Mesodermal cell (in vitro differentiated cells): Measurements from ENCODE around the gene STX18.

ENCODE experiments used
- H3K27ac ChIP-seq: 2 replicates; pipeline ENCODE4 v1.7.0; 2013; ENCODE audit warnings: mild to moderate bottlenecking, low read depth, low read length, moderate library complexity; ENCODE audit not compliant: severe bottlenecking
- H3K36me3 ChIP-seq: 2 replicates; pipeline ENCODE4 v1.7.1; 2013; ENCODE audit warnings: mild to moderate bottlenecking, low read length, moderate library complexity; ENCODE audit not compliant: control insufficient read depth, insufficient read depth
- H3K4me1 ChIP-seq: one replicate; pipeline ENCODE4 v1.7.1; 2013; ENCODE audit warnings: mild to moderate bottlenecking, low read length; ENCODE audit not compliant: insufficient read depth, control insufficient read depth, poor library complexity, severe bottlenecking
- H3K4me3 ChIP-seq: 2 replicates; pipeline ENCODE4 v1.7.0; 2013; ENCODE audit warnings: low read length, control low read depth, mild to moderate bottlenecking; ENCODE audit not compliant: insufficient read depth, poor library complexity, severe bottlenecking; ENCODE audit errors: extremely low read depth
- H3K9me3 ChIP-seq: 2 replicates; pipeline ENCODE4 v1.7.1; 2013; ENCODE audit warnings: mild to moderate bottlenecking, low read length, moderate library complexity; ENCODE audit not compliant: control insufficient read depth
- WGBS, 2 experiments: methylation state at CpG; one replicate each; pipeline ENCODE4 v1.1.5; 2013; ENCODE audit warnings: missing lambda C conversion rate in 2 of 2; ENCODE audit not compliant: insufficient coverage in 2 of 2; 5-methylcytosine and 5-hydroxymethylcytosine counted together

STX18 gene

GRCh38 chr4:4398430-4398829, 143.4 kb downstream of the STX18 start:
- 60 to 78% methylated on average over 2 to 3 of the region's 4 CpGs for WGBS, 2 experiments
- Histone ChIP-seq H3K4me1 (peaks cover 13% of the 10 kb centered on the region), H3K9me3 (peaks cover 6% of the 10 kb centered on the region), H3K4me3 (no peak overlapping the region), H3K36me3 (no peaks in the 10 kb centered on the region), H3K27ac (no peak overlapping the region)

- Histone ChIP-seq H3K4me3 (no peak overlapping the region), H3K36me3 (no peaks in the 10 kb centered on the region), H3K9me3 (peaks cover 6% of the 10 kb centered on the region), H3K27ac (no peak overlapping the region), H3K4me1 (peaks cover 13% of the 10 kb centered on the region)
- 90 to 94% methylated on average over 13 of the region's 13 CpGs for WGBS, 2 experiments
These were observed 144.4 kb downstream of the STX18 start for GRCh38 chr4:4397441-4397819.

- Histone ChIP-seq H3K36me3 (no peaks in the 10 kb centered on the region), H3K9me3 (peaks cover 6% of the 10 kb centered on the region), H3K4me3 (no peak overlapping the region), H3K4me1 (peaks cover 13% of the 10 kb centered on the region), H3K27ac (no peak overlapping the region)
- WGBS, 2 experiments = 59 to 87% methylated on average over 4 to 7 of the region's 19 CpGs
These were observed 145.0 kb downstream of the STX18 start for GRCh38 chr4:4396628-4397440.

GRCh38 chr4:4395849-4396627, 145.8 kb downstream of the STX18 start:
- no peak overlapping the region for H3K27ac ChIP-seq
- peaks cover 6% of the 10 kb centered on the region for H3K9me3 ChIP-seq
- 60 to 68% methylated on average over 15 to 22 of the region's 26 CpGs for WGBS, 2 experiments
- peaks cover 13% of the 10 kb centered on the region for H3K4me1 ChIP-seq
- no peaks in the 10 kb centered on the region for H3K36me3 ChIP-seq
- H3K4me3 ChIP-seq = no peak overlapping the region

- WGBS, 2 experiments = 89 to 93% methylated on average over 7 to 9 of the region's 9 CpGs
These were observed 146.5 kb downstream of the STX18 start for GRCh38 chr4:4395371-4395770.

GRCh38 chr4:4394644-4395043, 147.2 kb downstream of the STX18 start:
- Histone ChIP-seq H3K4me1 (peaks cover 13% of the 10 kb centered on the region), H3K4me3 (no peak overlapping the region), H3K9me3 (no peaks in the 10 kb centered on the region), H3K27ac (no peak overlapping the region), H3K36me3 (no peaks in the 10 kb centered on the region)
- WGBS, 2 experiments = 84 to 85% methylated on average over 9 of the region's 9 CpGs

More at GRCh38 chr4:4395371-4395770, 146.5 kb downstream of the STX18 start:
- peaks cover 13% of the 10 kb centered on the region for H3K4me1 ChIP-seq
- no peak overlapping the region for H3K4me3 ChIP-seq
- H3K36me3 ChIP-seq = no peaks in the 10 kb centered on the region
- H3K9me3 ChIP-seq = peaks cover 6% of the 10 kb centered on the region
- no peak overlapping the region for H3K27ac ChIP-seq

GRCh38 chr4:4392501-4393183, 149.2 kb downstream of the STX18 start:
- Histone ChIP-seq H3K4me3 (no peak overlapping the region), H3K9me3 (no peaks in the 10 kb centered on the region), H3K4me1 (peaks cover 13% of the 10 kb centered on the region), H3K36me3 (no peaks in the 10 kb centered on the region), H3K27ac (no peak overlapping the region)
- 81 to 90% methylated on average over 7 to 10 of the region's 13 CpGs for WGBS, 2 experiments

- WGBS, 2 experiments = 95 to 100% methylated on average over 2 to 3 of the region's 4 CpGs
- Histone ChIP-seq H3K9me3 (no peaks in the 10 kb centered on the region), H3K36me3 (no peaks in the 10 kb centered on the region), H3K4me3 (no peak overlapping the region), H3K4me1 (peaks cover 10% of the 10 kb centered on the region), H3K27ac (no peak overlapping the region)
These were observed 150.0 kb downstream of the STX18 start for GRCh38 chr4:4391866-4392265.

GRCh38 chr4:4390515-4391240, 151.2 kb downstream of the STX18 start:
- WGBS, 2 experiments = 84 to 87% methylated on average over 8 to 9 of the region's 11 CpGs
- no peak overlapping the region for H3K27ac ChIP-seq

GRCh38 chr4:4390046-4390445, 151.8 kb downstream of the STX18 start:
- Histone ChIP-seq H3K27ac (no peak overlapping the region), H3K9me3 (no peaks in the 10 kb centered on the region), H3K4me1 (peaks cover 3% of the 10 kb centered on the region), H3K36me3 (no peaks in the 10 kb centered on the region), H3K4me3 (no peak overlapping the region)
- WGBS, 2 experiments = 67 to 73% methylated on average over 4 to 6 of the region's 7 CpGs

More at GRCh38 chr4:4390515-4391240, 151.2 kb downstream of the STX18 start:
- H3K9me3 ChIP-seq = no peaks in the 10 kb centered on the region
- no peak overlapping the region for H3K4me3 ChIP-seq
- H3K36me3 ChIP-seq = no peaks in the 10 kb centered on the region
- H3K4me1 ChIP-seq = peaks cover 3% of the 10 kb centered on the region
